Mammary epithelial cell (primary cell): ENCODE measurements around the gene FAF1.

Source experiments
- EZH2 ChIP-seq: IDR thresholded peaks from 2 replicates; pipeline ENCODE4 v1.6.1; 2012; ENCODE audit warnings: low read length, inconsistent platforms, borderline replicate concordance
- TF ChIP-seq, protein P1 (sequence below), 2 donors: IDR thresholded peaks in 1 of 2; conservative IDR thresholded peaks in 1 of 2; 2 replicates each; pipeline ENCODE4 v1.5.1; 2011 to 2012; ENCODE audit warnings: inconsistent platforms in 2 of 2, low read length in 2 of 2, mild to moderate bottlenecking in 2 of 2, control low read depth in 1 of 2, low read depth in 1 of 2; ENCODE audit not compliant: insufficient read depth in 1 of 2; ENCODE audit errors: extremely low read depth in 1 of 2

DNA sequence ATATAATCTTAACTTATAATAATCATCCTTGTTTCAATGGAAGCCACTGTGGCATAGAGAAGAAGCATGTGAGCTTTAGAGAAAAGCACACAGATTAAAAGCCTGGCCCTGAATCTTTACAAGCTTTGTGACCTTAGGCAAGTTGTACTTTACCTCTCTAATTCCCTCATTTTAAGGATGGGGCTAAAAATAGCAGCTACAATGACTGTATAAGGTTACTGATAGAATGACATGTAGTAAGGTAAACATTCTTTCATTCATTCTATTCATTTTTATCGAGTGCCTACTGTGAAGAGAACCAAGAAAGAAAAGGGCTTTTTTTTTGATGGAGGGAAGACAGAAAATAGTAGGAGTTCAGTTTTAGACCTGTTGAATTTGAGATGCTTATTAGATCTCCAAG is 35.6 kb upstream of the FAF1 start:
- TF ChIP-seq, protein P1, sequence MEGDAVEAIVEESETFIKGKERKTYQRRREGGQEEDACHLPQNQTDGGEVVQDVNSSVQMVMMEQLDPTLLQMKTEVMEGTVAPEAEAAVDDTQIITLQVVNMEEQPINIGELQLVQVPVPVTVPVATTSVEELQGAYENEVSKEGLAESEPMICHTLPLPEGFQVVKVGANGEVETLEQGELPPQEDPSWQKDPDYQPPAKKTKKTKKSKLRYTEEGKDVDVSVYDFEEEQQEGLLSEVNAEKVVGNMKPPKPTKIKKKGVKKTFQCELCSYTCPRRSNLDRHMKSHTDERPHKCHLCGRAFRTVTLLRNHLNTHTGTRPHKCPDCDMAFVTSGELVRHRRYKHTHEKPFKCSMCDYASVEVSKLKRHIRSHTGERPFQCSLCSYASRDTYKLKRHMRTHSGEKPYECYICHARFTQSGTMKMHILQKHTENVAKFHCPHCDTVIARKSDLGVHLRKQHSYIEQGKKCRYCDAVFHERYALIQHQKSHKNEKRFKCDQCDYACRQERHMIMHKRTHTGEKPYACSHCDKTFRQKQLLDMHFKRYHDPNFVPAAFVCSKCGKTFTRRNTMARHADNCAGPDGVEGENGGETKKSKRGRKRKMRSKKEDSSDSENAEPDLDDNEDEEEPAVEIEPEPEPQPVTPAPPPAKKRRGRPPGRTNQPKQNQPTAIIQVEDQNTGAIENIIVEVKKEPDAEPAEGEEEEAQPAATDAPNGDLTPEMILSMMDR (conservative IDR thresholded peaks at IDR 0.05 in 1 of 2, IDR thresholded peaks at IDR 0.05 in 1 of 2; ENCODE audit: extremely low read depth in 1 of 2, insufficient read depth in 1 of 2, low read depth in 1 of 2, low read length in 2 of 2) = no peak
- TF ChIP-seq EZH2 = no peak
